OCI-LY7 (cell line): ENCODE measurements around the gene ALG6. TPM values are rescaled to one million over a fixed set of nuclear protein-coding genes. Genes with fewer than 3 reads are reported as not detected.

Experiments used
- BruUV-seq: library from RNA; stranded (reverse); fragments of 400-500 nt; replicated peaks from 2 replicates; lab custom pipeline; 2021; lab: Mats Ljungman, UMichigan
- CTCF ChIA-PET: fragments of 300-600 bp; sonication (Branson Sonifier 250); formaldehyde crosslinking; loops from one replicate; lab custom pipeline; 2022; ENCODE audit warnings: antibody characterized with exemption; ENCODE audit not compliant: unreplicated experiment; lab: Charles Lee
- POLR2A ChIA-PET: fragments of 300-600 bp; sonication (Branson Sonifier 250); formaldehyde crosslinking; loops from one replicate; lab custom pipeline; 2022; ENCODE audit warnings: antibody characterized with exemption; lab: Charles Lee
- DNase-seq: peaks from one replicate; pipeline ENCODE4 v3.0.0-alpha.2; 2015; ENCODE audit warnings: low spot score
- H2AFZ ChIP-seq: fragments of 200-600 bp; sonication (generic), shearing (Covaris generic); 2 replicates; pipeline ENCODE4 v1.6.1; 2014; ENCODE audit warnings: mild to moderate bottlenecking, antibody characterized with exemption, low read length, moderate library complexity
- H3K27ac ChIP-seq: fragments of 200-600 bp; sonication (generic); 2 replicates; pipeline ENCODE4 v1.5.1; 2014; ENCODE audit warnings: mixed run types, low read depth, mild to moderate bottlenecking, moderate library complexity, low read length, inconsistent platforms; ENCODE audit not compliant: poor library complexity, severe bottlenecking
- H3K36me3 ChIP-seq: fragments of 200-600 bp; sonication (generic); 2 replicates; pipeline ENCODE4 v1.6.1; 2014; ENCODE audit warnings: mild to moderate bottlenecking, antibody characterized with exemption, low read length, moderate library complexity, mixed read lengths; ENCODE audit not compliant: insufficient read depth
- H3K4me1 ChIP-seq: fragments of 200-600 bp; sonication (generic); 2 replicates; pipeline ENCODE4 v1.5.1; 2014; ENCODE audit warnings: mild to moderate bottlenecking, low read length; ENCODE audit not compliant: insufficient read depth, poor library complexity, severe bottlenecking
- H3K4me2 ChIP-seq: fragments of 200-600 bp; sonication (generic); 2 replicates; pipeline ENCODE4 v1.6.1; 2014; ENCODE audit warnings: mild to moderate bottlenecking, low read length
- H3K4me3 ChIP-seq: fragments of 200-600 bp; sonication (generic); 2 replicates; pipeline ENCODE4 v1.5.1; 2014; ENCODE audit warnings: mild to moderate bottlenecking, low read depth, low read length; ENCODE audit not compliant: poor library complexity, severe bottlenecking
- H3K79me2 ChIP-seq: fragments of 200-600 bp; sonication (generic); 2 replicates; pipeline ENCODE4 v1.6.1; 2016; ENCODE audit warnings: low read depth, mild to moderate bottlenecking, low read length, moderate library complexity, mixed read lengths; ENCODE audit not compliant: insufficient read depth
- H3K9me2 ChIP-seq: fragments of 200-600 bp; sonication (generic); 2 replicates; pipeline ENCODE4 v1.6.1; 2016; ENCODE audit warnings: mild to moderate bottlenecking, low read length, mixed read lengths; ENCODE audit not compliant: insufficient read depth
- H3K9me3 ChIP-seq: fragments of 200-600 bp; sonication (generic); 2 replicates; pipeline ENCODE4 v1.6.1; 2014; ENCODE audit warnings: mild to moderate bottlenecking, mixed run types, low read length, mixed read lengths
- H4K20me1 ChIP-seq: fragments of 200-600 bp; sonication (generic); 2 replicates; pipeline ENCODE4 v1.6.1; 2014; ENCODE audit warnings: mild to moderate bottlenecking, antibody characterized with exemption, low read length, moderate library complexity, mixed read lengths; ENCODE audit not compliant: insufficient read depth
- CTCF ChIP-seq: fragments of 200-600 bp; sonication (generic); conservative IDR thresholded peaks from 2 replicates; pipeline ENCODE4 v1.5.1; 2014; ENCODE audit warnings: mild to moderate bottlenecking, antibody characterized with exemption, low read length, moderate library complexity, mixed read lengths
- EZH2phosphoT487 ChIP-seq: fragments of 200-600 bp; sonication (generic); IDR thresholded peaks from 2 replicates; pipeline ENCODE4 v1.6.1; 2018; ENCODE audit warnings: low read depth, borderline replicate concordance, mild to moderate bottlenecking, mixed run types, antibody characterized with exemption, low read length, moderate library complexity, mixed read lengths
- intact Hi-C: fragments of 100-400 bp; cut with micrococcal nuclease; formaldehyde crosslinking; loops from one replicate; pipeline ENCODE4 v1.10.0; 2022; ENCODE audit not compliant: unreplicated experiment
- total RNA-seq, 2 experiments: library from RNA; depleted of rRNA in 1 of 2; stranded (reverse); fragments of >200 nt in 1 of 2; shearing (Covaris generic) in 1 of 2; gene quantifications; 2 replicates each; pipeline ENCODE4 v1.2.3, GENCODE V29; 2014 to 2022

ALG6 gene
- total RNA-seq, 2 experiments from 2014 or later, result 29.3 to 34.1 TPM

- Histone ChIP-seq H3K27ac (no peak overlapping the region), H3K4me2 (no peak overlapping the region), H4K20me1 (no peaks in the 10 kb centered on the region), H3K4me3 (no peak overlapping the region), H3K79me2 (no peaks in the 10 kb centered on the region), H3K9me2 (no peaks in the 10 kb centered on the region), H2AFZ (no peak overlapping the region), H3K4me1 (no peaks in the 10 kb centered on the region), H3K9me3 (no peaks in the 10 kb centered on the region), H3K36me3 (peaks cover 30% of the 10 kb centered on the region)
- intact Hi-C loops, result no loop called here
- no TSS peak for BruUV-seq
- TF ChIP-seq CTCF, result no peak
- no peak for TF ChIP-seq EZH2phosphoT487
- ChIA-PET CTCF (interaction anchor here (0.6 kb wide), 1 partner anchor 173 kb away, joined by 3 read pairs; no protein-coding TSS in a partner anchor), POLR2A (no interaction called here)
- DNase-seq, result no peak
These were observed 67.7 kb downstream of the ALG6 start for GRCh38 chr1:63435161-63435560.

GRCh38 chr1:63442141-63442475 lies 74.7 kb downstream of the ALG6 start:
- no peak for TF ChIP-seq CTCF
- intact Hi-C loops, result no loop called here
- CTCF ChIA-PET, result interaction anchor here (1.0 kb wide), 1 partner anchor 78 kb away, joined by 3 read pairs; no protein-coding TSS in a partner anchor

GRCh38 chr1:63448731-63449246 lies 81.4 kb downstream of the ALG6 start:
- no peak for TF ChIP-seq CTCF
- TF ChIP-seq EZH2phosphoT487, result no peak
- H2AFZ ChIP-seq, result no peak overlapping the region
- no peaks in the 10 kb centered on the region for H3K9me3 ChIP-seq
- H3K79me2 ChIP-seq, result no peaks in the 10 kb centered on the region
- ChIA-PET POLR2A (no interaction called here), CTCF (no interaction called here)
- H4K20me1 ChIP-seq, result no peaks in the 10 kb centered on the region
- peaks cover 42% of the 10 kb centered on the region; the same call in 1 of the 2 replicates for H3K36me3 ChIP-seq
- no TSS peak for BruUV-seq
- no peak overlapping the region for H3K4me2 ChIP-seq
- intact Hi-C loops, result no loop called here
- H3K9me2 ChIP-seq, result no peaks in the 10 kb centered on the region
- no peaks in the 10 kb centered on the region for H3K4me1 ChIP-seq
- H3K4me3 ChIP-seq, result no peak overlapping the region
- DNase-seq, result no peak
- no peak overlapping the region for H3K27ac ChIP-seq

More at GRCh38 chr1:63442141-63442475, 74.7 kb downstream of the ALG6 start:
- H3K4me1 ChIP-seq, result peaks cover 20% of the 10 kb centered on the region
- DNase-seq, result no peak
- H3K4me2 ChIP-seq, result no peak overlapping the region
- POLR2A ChIA-PET, result no interaction called here
- no peaks in the 10 kb centered on the region for H3K9me2 ChIP-seq
- H3K4me3 ChIP-seq, result no peak overlapping the region
- H3K36me3 ChIP-seq, result peaks cover 24% of the 10 kb centered on the region; the same call in 1 of the 2 replicates
- H2AFZ ChIP-seq, result no peak overlapping the region
- no peaks in the 10 kb centered on the region for H4K20me1 ChIP-seq
- no peaks in the 10 kb centered on the region for H3K79me2 ChIP-seq
- no TSS peak for BruUV-seq
- H3K27ac ChIP-seq, result no peak overlapping the region
- H3K9me3 ChIP-seq, result no peaks in the 10 kb centered on the region
